Epithelial cell of esophagus (primary cell): Measurements from ENCODE around the gene SMYD3.

Source experiments
- DNase-seq: peaks from one replicate; pipeline ENCODE4 v3.0.0; 2010; ENCODE audit warnings: low read depth
- H3K4me3 ChIP-seq: 2 replicates; pipeline ENCODE4 v1.5.1; 2011; ENCODE audit warnings: mild to moderate bottlenecking, low read length, control low read depth
- CTCF ChIP-seq: IDR thresholded peaks from 2 replicates; pipeline ENCODE4 v1.5.1; 2011; ENCODE audit warnings: low read depth, mild to moderate bottlenecking, low read length, control low read depth, inconsistent platforms; ENCODE audit not compliant: insufficient read depth; ENCODE audit errors: missing control alignments

SMYD3 gene

GRCh38 chr1:245881767-245882391, 625.2 kb downstream of the SMYD3 start:
- TF ChIP-seq CTCF, result no peak
- no peak overlapping the region for H3K4me3 ChIP-seq
- no peak for DNase-seq

GRCh38 chr1:245880754-245881403, 626.2 kb downstream of the SMYD3 start:
- no peak for TF ChIP-seq CTCF
- DNase-seq, result peak; percentile 38
- H3K4me3 ChIP-seq, result no peak overlapping the region

- no peak for DNase-seq
- no peak for TF ChIP-seq CTCF
- no peak overlapping the region for H3K4me3 ChIP-seq
Observed at GRCh38 chr1:245879091-245879490, 628.0 kb downstream of the SMYD3 start.

- H3K4me3 ChIP-seq, result no peak overlapping the region
- TF ChIP-seq CTCF, result no peak
- DNase-seq, result no peak
Observed at GRCh38 chr1:245878585-245878984, 628.5 kb downstream of the SMYD3 start.

GRCh38 chr1:245877976-245878375, 629.1 kb downstream of the SMYD3 start:
- no peak for TF ChIP-seq CTCF
- H3K4me3 ChIP-seq, result no peak overlapping the region
- DNase-seq, result no peak

GRCh38 chr1:245876586-245876985, 630.5 kb downstream of the SMYD3 start:
- H3K4me3 ChIP-seq, result no peak overlapping the region
- TF ChIP-seq CTCF, result no peak
- DNase-seq, result no peak
